ENCODE measurements around the gene PLTP. TPM values are rescaled to one million over a fixed set of nuclear protein-coding genes. Genes with fewer than 3 reads are reported as not detected.
"Not testable (repeated sequence)": the region's sequence is repeated elsewhere in the genome, so short reads cannot be mapped to it uniquely, and the experiment has no call there.

The PLTP gene
- total RNA-seq, 1 experiment from 2014 or later, result 62.5 TPM

- Mint-ChIP-seq H3K36me3 (ENCODE audit: insufficient read depth in 1 of 3, low read depth in 3 of 3) (peaks cover 6 to 14% (median 13%) of the 10 kb centered on the region in 3 experiments; a peak in 6 of 7 replicates), H3K4me3 (peak overlapping the region; percentile 97 to 98), H3K27me3 (ENCODE audit: low read depth) (no peaks in the 10 kb centered on the region; the same call in 1 of the 2 replicates), H3K27ac (peak overlapping the region; percentile 99 to 100 (median 100)), H3K9me3 (no peaks in the 10 kb centered on the region), H3K4me1 (peaks cover 23 to 29% of the 10 kb centered on the region in 2 experiments)
- no CpG with 5 or more reads among the region's 22 CpGs for WGBS (ENCODE audit: extremely low coverage, insufficient read length, low lambda C conversion rate)
- H2BK20ac ChIP-seq (ENCODE audit: low read depth, low read length, poor library complexity, severe bottlenecking), result no peak overlapping the region
- H4K8ac ChIP-seq (replicated peaks; ENCODE audit: insufficient read length, low read depth, low read length), result no peak overlapping the region
- peaks cover 11% of the 10 kb centered on the region for H3K4me1 ChIP-seq (ENCODE audit: insufficient read depth, low read length)
- peak overlapping the region; percentile 93 for H3K18ac ChIP-seq (ENCODE audit: insufficient read length, low read depth, low read length)
- peak overlapping the region; percentile 61 for H3K27ac ChIP-seq (ENCODE audit: insufficient read length, low read depth, low read length)
- H4K91ac ChIP-seq (ENCODE audit: insufficient read length, low read depth, low read length), result no peak overlapping the region
- no peak overlapping the region for H2AFZ ChIP-seq (ENCODE audit: low read length)
- H2AK5ac ChIP-seq (ENCODE audit: insufficient read length, low read length), result no peak overlapping the region
- H2BK5ac ChIP-seq (ENCODE audit: insufficient read length, low read length), result no peak overlapping the region
- peak overlapping the region; percentile 70 for H3K4me2 ChIP-seq (ENCODE audit: insufficient read depth, insufficient read length, low read length)
- no peaks in the 10 kb centered on the region for H3K9me3 ChIP-seq (ENCODE audit: control insufficient read depth, low read depth, low read length)
- no peak overlapping the region for H3K23ac ChIP-seq (ENCODE audit: insufficient read length, low read depth, low read length)
- no peak overlapping the region for H4K5ac ChIP-seq (ENCODE audit: insufficient read length, low read depth, low read length)
- H2BK15ac ChIP-seq (ENCODE audit: low read depth, low read length), result no peak overlapping the region
- TF ChIP-seq CTCF (conservative IDR thresholded peaks at IDR 0.05), result peak; percentile 44; the same call in 2 of the 3 replicates
- no peak overlapping the region for H2BK12ac ChIP-seq (ENCODE audit: insufficient read length, low read depth, low read length)
- no peak overlapping the region for H2BK120ac ChIP-seq (ENCODE audit: low read depth, low read length, poor library complexity, severe bottlenecking)
- H3K4ac ChIP-seq (ENCODE audit: low read depth, low read length), result no peak overlapping the region
- H3K14ac ChIP-seq (ENCODE audit: insufficient read depth, low read length), result no peak overlapping the region
- H3K79me2 ChIP-seq (ENCODE audit: insufficient read depth, low read length), result peaks cover 4% of the 10 kb centered on the region; the same call in 1 of the 2 replicates
- H3T11ph ChIP-seq (ENCODE audit: low read length), result no peak overlapping the region
- H3K23me2 ChIP-seq (ENCODE audit: insufficient read length, low read depth, low read length, poor library complexity, severe bottlenecking), result peaks cover 11% of the 10 kb centered on the region
- H3K27me3 ChIP-seq (ENCODE audit: insufficient read depth, low read length), result no peaks in the 10 kb centered on the region
- no peak overlapping the region for H3K56ac ChIP-seq (ENCODE audit: insufficient read length, low read depth, low read length)
- DNase-seq, result peak; percentile 97
- no peaks in the 10 kb centered on the region for H3K79me1 ChIP-seq (ENCODE audit: insufficient read depth, low read depth, low read length, poor library complexity, severe bottlenecking)
- peak overlapping the region; percentile 95 for H3K9ac ChIP-seq (ENCODE audit: extremely low read depth, insufficient read length, low read length)
- no peaks in the 10 kb centered on the region for H4K20me1 ChIP-seq (ENCODE audit: control insufficient read depth, insufficient read depth, insufficient read length)
These were observed 21.5 kb upstream of the PLTP start for GRCh38 chr20:45933266-45934045.

- H3K56ac ChIP-seq (ENCODE audit: insufficient read length, low read depth, low read length); H3K9ac ChIP-seq (ENCODE audit: extremely low read depth, insufficient read length, low read length); DNase-seq; H2BK15ac ChIP-seq (ENCODE audit: low read depth, low read length); H3K4me2 ChIP-seq (ENCODE audit: insufficient read depth, insufficient read length, low read length); H4K91ac ChIP-seq (ENCODE audit: insufficient read length, low read depth, low read length); H3K27ac ChIP-seq (ENCODE audit: insufficient read length, low read depth, low read length); H2AK5ac ChIP-seq (ENCODE audit: insufficient read length, low read length); H3K27me3 ChIP-seq (ENCODE audit: insufficient read depth, low read length); H3K18ac ChIP-seq (ENCODE audit: insufficient read length, low read depth, low read length); H3K4ac ChIP-seq (ENCODE audit: low read depth, low read length); H3K79me2 ChIP-seq (ENCODE audit: insufficient read depth, low read length); H4K8ac ChIP-seq (replicated peaks; ENCODE audit: insufficient read length, low read depth, low read length); H3K9me3 Mint-ChIP-seq; H2BK12ac ChIP-seq (ENCODE audit: insufficient read length, low read depth, low read length); H2BK120ac ChIP-seq (ENCODE audit: low read depth, low read length, poor library complexity, severe bottlenecking); H4K20me1 ChIP-seq (ENCODE audit: control insufficient read depth, insufficient read depth, insufficient read length); H3K23ac ChIP-seq (ENCODE audit: insufficient read length, low read depth, low read length); H3K27me3 Mint-ChIP-seq (ENCODE audit: low read depth); H3K14ac ChIP-seq (ENCODE audit: insufficient read depth, low read length); H3K9me3 ChIP-seq (ENCODE audit: control insufficient read depth, low read depth, low read length); H2BK5ac ChIP-seq (ENCODE audit: insufficient read length, low read length); H3T11ph ChIP-seq (ENCODE audit: low read length); H3K4me3 Mint-ChIP-seq; H4K5ac ChIP-seq (ENCODE audit: insufficient read length, low read depth, low read length); H3K27ac Mint-ChIP-seq; H3K4me1 ChIP-seq (ENCODE audit: insufficient read depth, low read length); H3K36me3 Mint-ChIP-seq (ENCODE audit: insufficient read depth in 1 of 3, low read depth in 3 of 3); H2AFZ ChIP-seq (ENCODE audit: low read length); H2BK20ac ChIP-seq (ENCODE audit: low read depth, low read length, poor library complexity, severe bottlenecking); H3K79me1 ChIP-seq (ENCODE audit: insufficient read depth, low read depth, low read length, poor library complexity, severe bottlenecking): not testable (repeated sequence)
- H3K4me1 Mint-ChIP-seq, result peaks cover 9 to 20% of the 10 kb centered on the region in 2 experiments
- peaks cover 11% of the 10 kb centered on the region for H3K23me2 ChIP-seq (ENCODE audit: insufficient read length, low read depth, low read length, poor library complexity, severe bottlenecking)
- WGBS (ENCODE audit: extremely low coverage, insufficient read length, low lambda C conversion rate), result no CpG with 5 or more reads among the region's 17 CpGs
These were observed 19.7 kb upstream of the PLTP start for GRCh38 chr20:45931680-45932079.
